MM.1S (cell line): Measurements from ENCODE around the gene SCNN1B.

Experiments
- DNase-seq: peaks from one replicate; pipeline ENCODE4 v3.0.0-alpha.2; 2015
- H2AFZ ChIP-seq: fragments of 300-600 bp; sonication (generic); 2 replicates; pipeline ENCODE4 v1.6.0; 2016; ENCODE audit warnings: antibody characterized with exemption, low read length
- H3F3A ChIP-seq: fragments of 300-600 bp; sonication (generic); 2 replicates; pipeline ENCODE4 v1.6.1; 2016; ENCODE audit warnings: mild to moderate bottlenecking, antibody characterized with exemption, low read length, moderate library complexity, mixed read lengths; ENCODE audit not compliant: insufficient read depth
- H3K27ac ChIP-seq: fragments of 300-600 bp; sonication (generic); 2 replicates; pipeline ENCODE4 v1.5.1; 2016; ENCODE audit warnings: mild to moderate bottlenecking, low read length
- H3K27me3 ChIP-seq: fragments of 300-600 bp; sonication (generic); replicated peaks from 2 replicates; pipeline ENCODE4 v1.6.0; 2016; ENCODE audit warnings: low read length; ENCODE audit not compliant: insufficient read depth
- H3K36me3 ChIP-seq: fragments of 300-600 bp; sonication (generic); replicated peaks from 2 replicates; pipeline ENCODE4 v1.6.1; 2016; ENCODE audit warnings: mild to moderate bottlenecking, low read length, mixed read lengths; ENCODE audit not compliant: insufficient read depth
- H3K4me1 ChIP-seq: fragments of 300-600 bp; sonication (generic); 2 replicates; pipeline ENCODE4 v1.6.1; 2016; ENCODE audit warnings: low read length, mixed read lengths
- H3K4me2 ChIP-seq: fragments of 300-600 bp; sonication (generic); 2 replicates; pipeline ENCODE4 v1.6.0; 2016; ENCODE audit warnings: low read depth, low read length
- H3K4me3 ChIP-seq: fragments of 300-600 bp; sonication (generic); 2 replicates; pipeline ENCODE4 v1.5.1; 2016; ENCODE audit warnings: low read length, mixed read lengths
- H3K79me2 ChIP-seq: fragments of 300-600 bp; sonication (generic); 2 replicates; pipeline ENCODE4 v1.6.1; 2016; ENCODE audit warnings: mixed run types, low read length, mixed read lengths
- H3K9ac ChIP-seq: fragments of 300-600 bp; sonication (generic); 2 replicates; pipeline ENCODE4 v1.6.1; 2016; ENCODE audit warnings: low read length, mixed read lengths
- H3K9me2 ChIP-seq: fragments of 300-600 bp; sonication (generic); replicated peaks from 2 replicates; pipeline ENCODE4 v1.6.1; 2016; ENCODE audit warnings: mild to moderate bottlenecking, low read length, mixed read lengths; ENCODE audit not compliant: insufficient read depth
- H3K9me3 ChIP-seq: fragments of 300-600 bp; sonication (generic); replicated peaks from 2 replicates; pipeline ENCODE4 v1.6.1; 2016; ENCODE audit warnings: mild to moderate bottlenecking, low read length, mixed read lengths; ENCODE audit not compliant: insufficient read depth
- H4K20me1 ChIP-seq: fragments of 300-600 bp; sonication (generic); 2 replicates; pipeline ENCODE4 v1.6.1; 2016; ENCODE audit warnings: mild to moderate bottlenecking, low read length, moderate library complexity, mixed read lengths; ENCODE audit not compliant: insufficient read depth
- CTCF ChIP-seq: fragments of 300-600 bp; sonication (generic); IDR thresholded peaks from 2 replicates; pipeline ENCODE4 v1.5.1; 2016; ENCODE audit warnings: antibody characterized with exemption, low read length, mixed read lengths
- EZH2 ChIP-seq: fragments of 300-600 bp; sonication (generic); optimal IDR thresholded peaks from 2 replicates; pipeline ENCODE3; 2017; ENCODE audit warnings: low read depth, mild to moderate bottlenecking, antibody characterized with exemption, low read length, mixed read lengths
- EZH2phosphoT487 ChIP-seq: fragments of 300-600 bp; sonication (generic); IDR thresholded peaks from 2 replicates; pipeline ENCODE4 v1.6.1; 2018; ENCODE audit warnings: antibody characterized with exemption, low read length

Gene SCNN1B

GRCh38 chr16:23406546-23407240 lies 104.6 kb downstream of the SCNN1B start:
- Histone ChIP-seq H3F3A (peaks cover 47% of the 10 kb centered on the region), H3K36me3 (no peaks in the 10 kb centered on the region), H3K27ac (peak overlapping the region; percentile 97), H3K79me2 (no peaks in the 10 kb centered on the region), H3K27me3 (no peaks in the 10 kb centered on the region), H3K9ac (peak overlapping the region; percentile 58), H3K4me2 (peak overlapping the region; percentile 37; the same call in 1 of the 2 replicates), H3K9me2 (no peaks in the 10 kb centered on the region), H3K4me3 (no peak overlapping the region), H3K4me1 (peaks cover 58% of the 10 kb centered on the region), H3K9me3 (no peaks in the 10 kb centered on the region), H2AFZ (no peak overlapping the region), H4K20me1 (no peaks in the 10 kb centered on the region)
- peak; percentile 28; the same call in 1 of the 2 replicates for TF ChIP-seq CTCF
- no peak for TF ChIP-seq EZH2phosphoT487
- DNase-seq: peak; percentile 84

- H3K27ac ChIP-seq: peak overlapping the region; percentile 97; the same call in 1 of the 2 replicates
- H3K27me3 ChIP-seq: no peaks in the 10 kb centered on the region
- TF ChIP-seq EZH2 (no peak), CTCF (no peak), EZH2phosphoT487 (no peak)
- H4K20me1 ChIP-seq: no peaks in the 10 kb centered on the region
- H3K79me2 ChIP-seq: no peaks in the 10 kb centered on the region
- H3F3A ChIP-seq: peaks cover 43% of the 10 kb centered on the region
- H3K36me3 ChIP-seq: no peaks in the 10 kb centered on the region
- DNase-seq: no peak
- peak overlapping the region; percentile 58; the same call in 1 of the 2 replicates for H3K9ac ChIP-seq
- H2AFZ ChIP-seq: no peak overlapping the region
- no peaks in the 10 kb centered on the region for H3K9me3 ChIP-seq
- H3K4me1 ChIP-seq: peaks cover 49% of the 10 kb centered on the region
- H3K9me2 ChIP-seq: no peaks in the 10 kb centered on the region
- no peak overlapping the region for H3K4me2 ChIP-seq
- no peak overlapping the region for H3K4me3 ChIP-seq
Observed at GRCh38 chr16:23407436-23408127, 105.5 kb downstream of the SCNN1B start.

GRCh38 chr16:23408242-23408822 lies 106.2 kb downstream of the SCNN1B start:
- H3K4me2 ChIP-seq: no peak overlapping the region
- H3K9me2 ChIP-seq: no peaks in the 10 kb centered on the region
- no peak overlapping the region for H3K4me3 ChIP-seq
- no peaks in the 10 kb centered on the region for H3K79me2 ChIP-seq
- peaks cover 35% of the 10 kb centered on the region for H3F3A ChIP-seq
- H3K27me3 ChIP-seq: no peaks in the 10 kb centered on the region
- H3K36me3 ChIP-seq: no peaks in the 10 kb centered on the region
- no peak overlapping the region for H3K9ac ChIP-seq
- TF ChIP-seq CTCF: no peak
- no peak for TF ChIP-seq EZH2
- TF ChIP-seq EZH2phosphoT487: no peak
- H4K20me1 ChIP-seq: no peaks in the 10 kb centered on the region
- H3K27ac ChIP-seq: no peak overlapping the region
- DNase-seq: no peak
- H3K9me3 ChIP-seq: no peaks in the 10 kb centered on the region
- no peak overlapping the region for H2AFZ ChIP-seq
- H3K4me1 ChIP-seq: peaks cover 42% of the 10 kb centered on the region
